Left ventricle myocardium superior (tissue), 1 donor: ENCODE data around the gene NOVA2. TPM values are rescaled to one million over a fixed set of nuclear protein-coding genes. Genes with fewer than 3 reads are reported as not detected.

Experiments
- ATAC-seq: fragments of 200-7000 bp; cut with Tn5 transposase; one replicate; pipeline ENCODE4 v1.9.1; 2020; ENCODE audit warnings: mild to moderate bottlenecking, moderate library complexity
- DNase-seq: peaks from one replicate; pipeline ENCODE4 v3.0.0-alpha.2; 2020
- intact Hi-C: fragments of 100-400 bp; cut with micrococcal nuclease; formaldehyde crosslinking; loops from one replicate; pipeline ENCODE4 v1.11.0; 2022
- long read RNA-seq: library from polyadenylated mRNA; unstranded; transcript quantifications from one replicate; pipeline ENCODE4 v2.0.0, GENCODE V29; 2021
- total RNA-seq: library from RNA; stranded (reverse); fragmentation: NEBNext Ultra II Directional; extraction: Animal tissue kit (Norgen Biotek cat#: 25700); gene quantifications from one replicate; pipeline ENCODE4 v1.2.1, GENCODE V29; 2021
- donor health status: DM: no; HTN: yes; CAD: no; lungs with severe emphysema.

Gene NOVA2
- total RNA-seq = 5.9 TPM
- long read RNA-seq, partial matches to known transcripts = 1 of 3 reads
- long read RNA-seq, other reads (novel, unspliced or antisense) = 2 of 3 reads

GRCh38 chr19:45973553-45974338, at the start of gene NOVA2:
TSS of gene NOVA2 (minus strand) at chr19:45973865. CDS start at chr19:45973351, 514 bp downstream.
- DNase-seq (peak; percentile 80), ATAC-seq (peak; percentile 77)
- intact Hi-C loops = no loop called here

- DNase-seq (no peak), ATAC-seq (no peak)
- intact Hi-C loops = no loop called here
Measured at GRCh38 chr19:46023311-46023779, 49.7 kb upstream of the NOVA2 start.

GRCh38 chr19:46022431-46023310, 49.0 kb upstream of the NOVA2 start, which contains the start of gene PGLYRP1:
TSS of gene PGLYRP1 (minus strand) at chr19:46023053. CDS start at chr19:46023021, 32 bp downstream.
- no peak for DNase-seq
- intact Hi-C loops = no loop called here
- ATAC-seq = no peak

GRCh38 chr19:46022061-46022430, 48.4 kb upstream of the NOVA2 start:
- no peak for ATAC-seq

GRCh38 chr19:46021531-46022041, 47.9 kb upstream of the NOVA2 start:
- no peak for DNase-seq
- ATAC-seq = no peak
- intact Hi-C loops = no loop called here

More at GRCh38 chr19:46022061-46022430, 48.4 kb upstream of the NOVA2 start:
- DNase-seq = no peak
- intact Hi-C loops = no loop called here

- DNase-seq (no peak), ATAC-seq (no peak)
- intact Hi-C loops = no loop called here
Measured at GRCh38 chr19:46020819-46021125, 47.1 kb upstream of the NOVA2 start.

GRCh38 chr19:46019270-46019669, 45.6 kb upstream of the NOVA2 start:
- intact Hi-C loops = no loop called here

GRCh38 chr19:46018729-46019251, 45.1 kb upstream of the NOVA2 start:
- intact Hi-C loops = no loop called here
- DNase-seq (no peak), ATAC-seq (no peak)

More at GRCh38 chr19:46019270-46019669, 45.6 kb upstream of the NOVA2 start:
- DNase-seq (no peak), ATAC-seq (no peak)

- ATAC-seq (no peak), DNase-seq (no peak)
- intact Hi-C loops = no loop called here
Measured at GRCh38 chr19:46017874-46018675, 44.4 kb upstream of the NOVA2 start.

GRCh38 chr19:46017095-46017429, 43.4 kb upstream of the NOVA2 start:
- ATAC-seq (peak; percentile 2), DNase-seq (no peak)
- intact Hi-C loops = no loop called here

GRCh38 chr19:46016426-46017094, 42.9 kb upstream of the NOVA2 start:
- ATAC-seq (peak; percentile 89), DNase-seq (peak; percentile 89)
- intact Hi-C loops = no loop called here

- ATAC-seq = peak; percentile 32
- intact Hi-C loops = no loop called here
- no peak for DNase-seq
Measured at GRCh38 chr19:46015687-46016425, 42.2 kb upstream of the NOVA2 start.

GRCh38 chr19:46014941-46015686, 41.4 kb upstream of the NOVA2 start:
- intact Hi-C loops = no loop called here
- DNase-seq (peak; percentile 68), ATAC-seq (peak; percentile 63)

GRCh38 chr19:46014534-46014933, 40.9 kb upstream of the NOVA2 start:
- intact Hi-C loops = no loop called here
- DNase-seq (no peak), ATAC-seq (no peak)

- intact Hi-C loops = no loop called here
- peak; percentile 73 for DNase-seq
Measured at GRCh38 chr19:46009530-46010510, 36.2 kb upstream of the NOVA2 start.

GRCh38 chr19:46006411-46006810, 32.7 kb upstream of the NOVA2 start:
- no peak for ATAC-seq
- DNase-seq = no peak
- intact Hi-C loops = no loop called here

More at GRCh38 chr19:46009530-46010510, 36.2 kb upstream of the NOVA2 start:
- peak; percentile 77 for ATAC-seq
